MCF 10A (cell line): ENCODE data around the gene SLC6A7. TPM values are rescaled to one million over a fixed set of nuclear protein-coding genes. Genes with fewer than 3 reads are reported as not detected.

Experiments used
- BruUV-seq: library from RNA; stranded (reverse); fragments of 400-500 nt; replicated peaks from 2 replicates; lab custom pipeline; 2021; lab: Mats Ljungman, UMichigan
- CTCF ChIA-PET: fragments of 300-600 bp; sonication (Branson Sonifier 250); formaldehyde crosslinking; extraction: SDS; loops from one replicate; lab custom pipeline; 2021; ENCODE audit warnings: antibody characterized with exemption, inconsistent platforms; lab: Yijun Ruan, JAX
- POLR2A ChIA-PET: fragments of 300-600, 350-650 bp; sonication (Branson Sonifier 250); formaldehyde crosslinking; extraction: SDS; loops from one replicate; lab custom pipeline; 2020; ENCODE audit warnings: antibody characterized with exemption, inconsistent platforms; lab: Yijun Ruan, JAX
- DNase-seq: peaks from one replicate; pipeline ENCODE4 v3.0.0-alpha.2; 2018; ENCODE audit not compliant: unreplicated experiment
- H3K27ac Mint-ChIP-seq: one replicate; pipeline ENCODE4 v1.8.0; 2022; ENCODE audit warnings: mild to moderate bottlenecking, low read depth, mixed read lengths; ENCODE audit not compliant: unreplicated experiment
- H3K27me3 Mint-ChIP-seq: one replicate; pipeline ENCODE4 v1.8.0; 2022; ENCODE audit warnings: mixed read lengths; ENCODE audit not compliant: insufficient read depth, unreplicated experiment
- H3K36me3 Mint-ChIP-seq: one replicate; pipeline ENCODE4 v1.8.0; 2022; ENCODE audit warnings: mild to moderate bottlenecking, moderate library complexity, mixed read lengths; ENCODE audit not compliant: insufficient read depth, unreplicated experiment
- H3K4me1 Mint-ChIP-seq: one replicate; pipeline ENCODE4 v1.8.0; 2022; ENCODE audit warnings: mixed read lengths; ENCODE audit not compliant: insufficient read depth, unreplicated experiment
- H3K4me3 Mint-ChIP-seq: one replicate; pipeline ENCODE4 v1.8.0; 2022; ENCODE audit warnings: mild to moderate bottlenecking, moderate library complexity, mixed read lengths; ENCODE audit not compliant: unreplicated experiment
- H3K9me3 Mint-ChIP-seq: one replicate; pipeline ENCODE4 v1.8.0; 2022; ENCODE audit warnings: mixed read lengths; ENCODE audit not compliant: unreplicated experiment
- CTCF ChIP-seq: fragments of 200-600 bp; IDR thresholded peaks from one replicate; pipeline ENCODE4 v1.8.0; 2022; ENCODE audit warnings: antibody characterized with exemption, mild to moderate bottlenecking; ENCODE audit not compliant: unreplicated experiment
- intact Hi-C: fragments of 100-400 bp; cut with micrococcal nuclease; formaldehyde crosslinking; loops from 2 replicates; pipeline ENCODE4 v1.14.1; 2022
- total RNA-seq: library from RNA; stranded (reverse); gene quantifications from 2 replicates; pipeline ENCODE4 v1.2.3, GENCODE V29; 2022

The SLC6A7 gene
- total RNA-seq, 1 experiment from 2014 or later: not detected

GRCh38 chr5:150166650-150167511 lies 23.0 kb upstream of the SLC6A7 start, which contains the start of gene CDX1:
CDX1 (plus strand) TSS chr5:150166778; CDS start chr5:150166877, 99 bp downstream.
- no TSS peak for BruUV-seq
- CTCF ChIA-PET: no interaction called here
- intact Hi-C loops: no loop called here
- POLR2A ChIA-PET: no interaction called here
- no peak for DNase-seq
- no peak for TF ChIP-seq CTCF
- Mint-ChIP-seq H3K4me3 (no peak within 1 kb of the TSS), H3K4me1 (peaks cover 7% of the 10 kb centered on the region), H3K27ac (no peak within 1 kb of the TSS), H3K36me3 (no peaks in the 10 kb centered on the region), H3K9me3 (no peaks in the 10 kb centered on the region), H3K27me3 (peaks cover 20% of the 10 kb centered on the region)

- Mint-ChIP-seq H3K27me3 (peaks cover 20% of the 10 kb centered on the region), H3K4me1 (peaks cover 7% of the 10 kb centered on the region), H3K4me3 (no peak overlapping the region), H3K27ac (no peak overlapping the region), H3K9me3 (no peaks in the 10 kb centered on the region), H3K36me3 (no peaks in the 10 kb centered on the region)
- POLR2A ChIA-PET: no interaction called here
- no TSS peak for BruUV-seq
- DNase-seq: no peak
- intact Hi-C loops: no loop called here
- TF ChIP-seq CTCF: no peak
- CTCF ChIA-PET: no interaction called here
Measured at GRCh38 chr5:150167512-150167850, 22.4 kb upstream of the SLC6A7 start.

GRCh38 chr5:150167908-150168307 lies 22.0 kb upstream of the SLC6A7 start:
- Mint-ChIP-seq H3K4me1 (peaks cover 7% of the 10 kb centered on the region), H3K27me3 (peaks cover 20% of the 10 kb centered on the region), H3K36me3 (no peaks in the 10 kb centered on the region), H3K9me3 (no peaks in the 10 kb centered on the region), H3K27ac (no peak overlapping the region), H3K4me3 (no peak overlapping the region)
- no peak for DNase-seq
- CTCF ChIA-PET: interaction anchor here (0.8 to 1.1 kb wide), 6 partner anchors 10 to 183 kb away, joined by 3 to 5 read pairs (median 4); no protein-coding TSS in a partner anchor
- POLR2A ChIA-PET: interaction anchor here (0.7 kb wide), 1 partner anchor 290 kb away, joined by 3 read pairs; no protein-coding TSS in a partner anchor
- no TSS peak for BruUV-seq
- intact Hi-C loops: no loop called here
- peak; percentile 10 for TF ChIP-seq CTCF

- no peak for TF ChIP-seq CTCF
- intact Hi-C loops: no loop called here
- ChIA-PET POLR2A (no interaction called here), CTCF (interaction anchor here (0.7 to 1.1 kb wide), 9 partner anchors 10 to 388 kb away, joined by 3 to 5 read pairs (median 3); no protein-coding TSS in a partner anchor)
- no TSS peak for BruUV-seq
- no peaks in the 10 kb centered on the region for H3K9me3 Mint-ChIP-seq
- H3K27ac Mint-ChIP-seq: no peak overlapping the region
- DNase-seq: no peak
- H3K4me1 Mint-ChIP-seq: peaks cover 7% of the 10 kb centered on the region
- H3K4me3 Mint-ChIP-seq: no peak overlapping the region
- H3K27me3 Mint-ChIP-seq: peaks cover 20% of the 10 kb centered on the region
- no peaks in the 10 kb centered on the region for H3K36me3 Mint-ChIP-seq
Measured at GRCh38 chr5:150168864-150169263, 21.0 kb upstream of the SLC6A7 start.
